Keratinocyte (primary cell): ENCODE results near the gene ANTKMT. TPM values are rescaled to one million over a fixed set of nuclear protein-coding genes. Genes with fewer than 3 reads are reported as not detected.

Experiments
- DNase-seq: peaks from one replicate; pipeline ENCODE4 v3.0.0-alpha.2; 2011; ENCODE audit warnings: low read depth, missing footprints, low spot score
- FAIRE-seq: peaks from 2 replicates; lab custom pipeline; 2011; peaks lifted over from hg19 to GRCh38; lab: Jason Lieb, UNC
- H2AFZ ChIP-seq: 2 replicates; pipeline ENCODE4 v1.6.0; 2012; ENCODE audit warnings: low read length, control low read depth, inconsistent platforms; ENCODE audit not compliant: control insufficient read depth
- H3K27ac ChIP-seq: 2 replicates; pipeline ENCODE4 v1.5.1; 2011; ENCODE audit warnings: low read length; ENCODE audit not compliant: control insufficient read depth, insufficient read depth
- H3K27me3 ChIP-seq: 3 replicates; pipeline ENCODE4 v1.6.0; 2011; ENCODE audit warnings: low read length; ENCODE audit not compliant: control insufficient read depth, insufficient read depth; ENCODE audit errors: extremely low read depth
- H3K36me3 ChIP-seq, 2 experiments: 2 replicates in 1 of 2; 3 replicates in 1 of 2; pipeline ENCODE4 v1.5.1; 2011; ENCODE audit warnings: low read length in 2 of 2, mild to moderate bottlenecking in 1 of 2; ENCODE audit not compliant: control insufficient read depth in 2 of 2, insufficient read depth in 2 of 2; ENCODE audit errors: extremely low read depth in 1 of 2
- H3K4me1 ChIP-seq: 3 replicates; pipeline ENCODE4 v1.5.1; 2011; ENCODE audit warnings: low read length; ENCODE audit not compliant: control insufficient read depth, insufficient read depth; ENCODE audit errors: extremely low read depth
- H3K4me2 ChIP-seq: 3 replicates; pipeline ENCODE4 v1.6.0; 2011; ENCODE audit warnings: low read depth, low read length; ENCODE audit not compliant: control insufficient read depth, insufficient read depth; ENCODE audit errors: extremely low read depth
- H3K4me3 ChIP-seq, 3 experiments: fragments of 200-600 bp in 1 of 3; sonication (generic) in 1 of 3; 2 replicates in 2 of 3; 3 replicates in 1 of 3; pipeline ENCODE4 v1.5.1; 2011 to 2016; ENCODE audit warnings: low read length in 3 of 3, mild to moderate bottlenecking in 3 of 3, control low read depth in 2 of 3, inconsistent platforms in 1 of 3, low read depth in 1 of 3, mixed read lengths in 1 of 3, mixed run types in 1 of 3, moderate library complexity in 1 of 3; ENCODE audit not compliant: control insufficient read depth in 2 of 3, insufficient read depth in 2 of 3; ENCODE audit errors: extremely low read depth in 1 of 3
- H3K79me2 ChIP-seq: 2 replicates; pipeline ENCODE4 v1.6.0; 2012; ENCODE audit warnings: low read length; ENCODE audit not compliant: control insufficient read depth, insufficient read depth
- H3K9ac ChIP-seq: 3 replicates; pipeline ENCODE4 v1.6.0; 2011; ENCODE audit warnings: low read length; ENCODE audit not compliant: control insufficient read depth, insufficient read depth; ENCODE audit errors: extremely low read depth
- H3K9me1 ChIP-seq: 3 replicates; pipeline ENCODE4 v1.6.0; 2011; ENCODE audit warnings: low read length; ENCODE audit not compliant: control insufficient read depth, insufficient read depth; ENCODE audit errors: extremely low read depth
- H3K9me3 ChIP-seq: 2 replicates; pipeline ENCODE4 v1.5.1; 2012; ENCODE audit warnings: low read depth, low read length; ENCODE audit not compliant: control insufficient read depth
- H4K20me1 ChIP-seq: 3 replicates; pipeline ENCODE4 v1.6.0; 2011; ENCODE audit warnings: low read length; ENCODE audit not compliant: control insufficient read depth, insufficient read depth; ENCODE audit errors: extremely low read depth
- EZH2 ChIP-seq: IDR thresholded peaks from one replicate; pipeline ENCODE4 v1.6.1; 2012; ENCODE audit warnings: inconsistent platforms, mild to moderate bottlenecking, low read length, moderate library complexity
- dilution Hi-C: fragments of 300-500 bp; cut with MboI; formaldehyde crosslinking; loops from one replicate; pipeline ENCODE4 v1.7.0; 2020; ENCODE audit warnings: low sequenced_read_pairs; ENCODE audit not compliant: extremely low pct_ligation_motif_present
- polyA plus RNA-seq, 5 experiments: library from polyadenylated mRNA; depleted of rRNA in 3 of 5; stranded (reverse) in 3 of 5; stranded (forward) in 1 of 5; unstranded in 1 of 5; fragments of >200 nt; gene quantifications; 1 replicate in 1 of 5; 2 replicates in 3 of 5; 3 replicates in 1 of 5; pipeline versions ENCODE4 v1.2.1 to v1.2.3, GENCODE V29; 2011 to 2012; ENCODE audit warnings: missing spikeins in 2 of 5, low read depth in 1 of 5, low replicate concordance in 1 of 5
- TF ChIP-seq, protein P1 (sequence below), 3 experiments: IDR thresholded peaks in 1 of 3; conservative IDR thresholded peaks in 1 of 3; optimal IDR thresholded peaks in 1 of 3; 2 replicates in 2 of 3; 3 replicates in 1 of 3; pipeline versions ENCODE3 to v1.5.1; 2011; ENCODE audit warnings: low read length in 3 of 3, mild to moderate bottlenecking in 3 of 3, moderate library complexity in 2 of 3, control low read depth in 1 of 3, inconsistent platforms in 1 of 3; ENCODE audit not compliant: insufficient read depth in 2 of 3; ENCODE audit errors: extremely low read depth in 1 of 3

ANTKMT gene
- polyA plus RNA-seq, 1 donor (not counting 4 experiments of a cell fraction or from before 2014, with no cell fraction given): 5.6 TPM

DNA sequence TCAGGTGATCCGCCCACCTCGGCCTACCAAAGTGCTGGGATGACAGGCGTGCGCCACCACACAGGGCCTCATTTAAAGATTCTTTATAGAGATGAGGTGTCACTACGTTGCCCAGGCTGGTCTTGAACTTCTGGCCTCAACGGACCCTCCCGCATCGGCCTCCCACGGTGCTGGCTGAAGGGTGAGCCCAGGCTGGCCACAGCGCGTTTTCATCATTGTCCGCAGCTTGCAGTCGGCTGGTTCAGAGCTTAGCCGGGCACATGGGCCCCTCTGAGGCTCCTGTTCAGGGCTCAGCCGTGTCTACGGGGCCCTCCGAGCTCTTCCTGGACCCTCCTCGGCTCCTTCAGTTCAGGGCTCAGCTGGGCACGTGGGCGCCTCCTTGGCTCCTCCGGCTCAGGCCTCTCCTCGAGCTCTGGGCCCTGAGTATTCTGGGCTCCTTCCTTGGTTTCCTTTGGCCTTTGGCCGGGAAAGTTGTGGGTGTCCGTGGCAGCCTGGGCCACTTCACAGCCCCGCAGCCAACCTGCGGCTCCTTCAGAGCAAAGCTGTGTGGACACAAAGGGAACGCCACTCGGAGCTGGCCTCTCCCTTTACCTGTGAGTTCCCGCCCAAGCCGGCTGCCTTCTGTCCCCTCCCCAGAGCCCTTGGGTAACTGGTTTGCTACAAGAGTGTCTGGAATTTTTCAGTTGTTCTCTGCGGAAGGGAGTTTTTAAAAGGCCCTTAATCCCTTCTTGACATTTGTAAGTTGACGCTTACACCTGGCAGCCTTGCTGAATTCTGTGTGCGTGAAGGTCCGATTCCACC is 38.4 kb downstream of the ANTKMT start:
- dilution Hi-C loops: no loop called here
- no peaks in the 10 kb centered on the region for H3K9me3 ChIP-seq
- FAIRE-seq (no peak), DNase-seq (no peak)
- no peaks in the 10 kb centered on the region for H4K20me1 ChIP-seq
- H3K9me1 ChIP-seq: no peaks in the 10 kb centered on the region
- H3K27me3 ChIP-seq: no peaks in the 10 kb centered on the region
- no peak overlapping the region for H3K4me3 ChIP-seq
- H3K27ac ChIP-seq: peak overlapping the region; percentile 74
- H3K4me2 ChIP-seq: no peak overlapping the region
- H3K79me2 ChIP-seq: no peaks in the 10 kb centered on the region
- no peak overlapping the region for H2AFZ ChIP-seq
- no peak overlapping the region for H3K9ac ChIP-seq
- TF ChIP-seq, protein P1, sequence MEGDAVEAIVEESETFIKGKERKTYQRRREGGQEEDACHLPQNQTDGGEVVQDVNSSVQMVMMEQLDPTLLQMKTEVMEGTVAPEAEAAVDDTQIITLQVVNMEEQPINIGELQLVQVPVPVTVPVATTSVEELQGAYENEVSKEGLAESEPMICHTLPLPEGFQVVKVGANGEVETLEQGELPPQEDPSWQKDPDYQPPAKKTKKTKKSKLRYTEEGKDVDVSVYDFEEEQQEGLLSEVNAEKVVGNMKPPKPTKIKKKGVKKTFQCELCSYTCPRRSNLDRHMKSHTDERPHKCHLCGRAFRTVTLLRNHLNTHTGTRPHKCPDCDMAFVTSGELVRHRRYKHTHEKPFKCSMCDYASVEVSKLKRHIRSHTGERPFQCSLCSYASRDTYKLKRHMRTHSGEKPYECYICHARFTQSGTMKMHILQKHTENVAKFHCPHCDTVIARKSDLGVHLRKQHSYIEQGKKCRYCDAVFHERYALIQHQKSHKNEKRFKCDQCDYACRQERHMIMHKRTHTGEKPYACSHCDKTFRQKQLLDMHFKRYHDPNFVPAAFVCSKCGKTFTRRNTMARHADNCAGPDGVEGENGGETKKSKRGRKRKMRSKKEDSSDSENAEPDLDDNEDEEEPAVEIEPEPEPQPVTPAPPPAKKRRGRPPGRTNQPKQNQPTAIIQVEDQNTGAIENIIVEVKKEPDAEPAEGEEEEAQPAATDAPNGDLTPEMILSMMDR (optimal IDR thresholded peaks at IDR 0.05 in 1 of 3, IDR thresholded peaks at IDR 0.05 in 1 of 3, conservative IDR thresholded peaks at IDR 0.05 in 1 of 3; ENCODE audit: extremely low read depth in 1 of 3, insufficient read depth in 2 of 3, low read length in 3 of 3): no peak
- no peak for TF ChIP-seq EZH2
- peaks cover 34% of the 10 kb centered on the region for H3K4me1 ChIP-seq
- no peaks in the 10 kb centered on the region for H3K36me3 ChIP-seq

DNA sequence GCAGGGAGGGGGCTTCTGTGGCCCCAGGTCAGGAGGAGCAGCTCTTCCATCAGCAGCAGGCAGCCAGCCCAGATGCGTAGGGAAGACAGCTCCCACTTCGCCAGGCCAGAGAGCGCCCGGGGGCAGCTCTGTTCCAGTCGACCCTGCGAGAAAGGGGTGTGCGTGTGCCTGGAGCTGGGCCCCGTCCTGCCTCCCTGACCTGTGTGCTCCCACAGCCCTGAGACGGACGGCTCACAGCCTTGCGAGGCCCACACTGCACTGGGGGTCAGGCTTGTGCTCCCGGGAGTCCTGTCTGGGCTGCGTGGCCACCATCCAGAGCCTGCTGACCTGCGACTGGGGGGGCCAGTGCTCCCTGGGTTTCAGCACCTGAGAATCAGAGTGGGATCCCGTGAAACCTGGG is 39.1 kb downstream of the ANTKMT start:
- Histone ChIP-seq H3K79me2 (no peaks in the 10 kb centered on the region), H3K4me3 (no peak overlapping the region), H3K27me3 (no peaks in the 10 kb centered on the region), H3K9me1 (no peaks in the 10 kb centered on the region), H3K9ac (peak overlapping the region; percentile 63), H2AFZ (peak overlapping the region; percentile 33), H3K36me3 (no peaks in the 10 kb centered on the region), H3K9me3 (no peaks in the 10 kb centered on the region), H3K27ac (peak overlapping the region; percentile 74), H3K4me1 (peaks cover 34% of the 10 kb centered on the region), H4K20me1 (no peaks in the 10 kb centered on the region), H3K4me2 (no peak overlapping the region)
- FAIRE-seq (no peak), DNase-seq (no peak)
- TF ChIP-seq EZH2: no peak
- TF ChIP-seq, protein P1 (optimal IDR thresholded peaks at IDR 0.05 in 1 of 3, IDR thresholded peaks at IDR 0.05 in 1 of 3, conservative IDR thresholded peaks at IDR 0.05 in 1 of 3; ENCODE audit: extremely low read depth in 1 of 3, insufficient read depth in 2 of 3, low read length in 3 of 3): no peak
- dilution Hi-C loops: no loop called here
